GM11168 (cell line): ENCODE results near the gene ADGRD2.

Experiments used
- in situ Hi-C: fragments of 300-500 bp; cut with MboI; formaldehyde crosslinking; loops from one replicate; pipeline ENCODE4 v1.12.0; 2022; ENCODE audit warnings: low sequenced_read_pairs; ENCODE audit not compliant: unreplicated experiment

ADGRD2 gene

DNA sequence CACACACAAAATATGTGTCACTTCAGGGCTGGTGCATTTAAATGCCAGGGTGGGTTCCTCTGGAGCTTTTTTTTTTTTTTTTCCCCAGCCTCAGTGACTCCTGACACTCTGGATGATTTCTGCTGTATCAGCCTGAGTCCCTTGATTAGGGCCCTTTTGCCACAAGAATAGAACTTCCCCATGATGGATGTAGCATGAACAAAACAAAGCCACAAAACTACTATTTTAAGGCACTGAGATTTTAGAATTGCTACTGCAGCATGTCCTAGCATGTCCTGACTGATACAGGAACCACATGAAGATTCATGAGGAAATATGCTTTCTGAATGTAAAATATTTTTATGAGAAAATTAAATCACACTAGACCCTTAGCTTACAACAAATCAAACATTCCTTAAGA is 13.9 kb upstream of the ADGRD2 start:
- in situ Hi-C loops: no loop called here

DNA sequence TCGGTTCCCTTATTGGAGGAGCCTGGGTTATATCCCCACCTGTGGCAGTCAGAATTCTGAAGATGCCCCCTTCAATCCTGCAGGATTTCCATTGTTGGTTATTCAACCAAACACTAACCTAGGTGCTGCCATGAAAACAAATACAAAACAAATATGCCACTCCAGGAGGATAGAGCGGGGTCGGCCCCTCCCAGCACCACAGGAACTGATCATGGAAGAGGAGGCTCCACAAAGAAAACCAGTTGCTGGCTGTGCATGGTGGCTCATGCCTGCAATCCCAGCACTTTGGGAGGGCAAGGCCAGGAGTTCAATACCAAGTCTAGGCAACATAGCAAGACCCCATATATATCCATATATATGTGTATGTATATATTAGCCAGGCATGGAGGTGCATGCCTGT is 13.2 kb upstream of the ADGRD2 start:
- in situ Hi-C loops: no loop called here

DNA sequence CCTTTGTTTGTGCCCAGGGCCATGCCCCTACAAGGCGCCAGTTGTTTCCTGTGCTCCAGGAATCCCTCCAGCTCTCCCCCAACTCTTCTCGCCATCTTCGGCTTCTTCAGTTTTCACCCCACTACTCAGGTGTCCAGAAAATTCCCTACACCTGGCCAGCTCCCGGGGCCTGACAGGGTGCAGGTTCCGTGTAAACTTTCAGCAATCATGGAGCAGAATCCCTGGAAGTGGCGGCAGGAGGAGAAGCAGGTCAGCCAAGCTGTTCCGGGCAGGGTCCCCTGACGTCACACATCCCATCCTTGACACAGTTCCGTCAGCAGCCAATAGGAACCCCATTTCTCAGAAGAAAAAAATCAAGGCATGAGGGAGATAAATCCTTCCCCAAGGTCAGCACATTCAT is 12.2 kb upstream of the ADGRD2 start:
- in situ Hi-C loops: no loop called here

DNA sequence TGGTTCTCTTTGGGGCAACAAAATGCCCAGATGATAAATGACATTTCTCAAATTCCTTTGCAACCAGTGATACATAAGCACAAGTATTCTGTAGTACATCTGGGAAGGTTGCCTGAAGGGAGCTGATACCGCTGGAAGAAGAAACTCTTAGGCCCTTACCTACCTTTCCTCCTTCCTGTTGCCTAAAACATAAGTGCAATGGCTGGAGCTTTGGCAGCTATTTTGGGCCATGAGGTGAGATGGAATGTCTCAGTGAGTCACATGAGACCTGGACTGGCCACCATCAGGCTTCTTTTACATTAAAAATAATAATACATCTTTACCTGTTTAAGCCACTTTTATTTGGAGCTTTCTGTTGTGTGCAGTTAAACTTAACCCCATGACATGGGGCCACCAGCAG is 11.2 kb upstream of the ADGRD2 start:
- in situ Hi-C loops: no loop called here

DNA sequence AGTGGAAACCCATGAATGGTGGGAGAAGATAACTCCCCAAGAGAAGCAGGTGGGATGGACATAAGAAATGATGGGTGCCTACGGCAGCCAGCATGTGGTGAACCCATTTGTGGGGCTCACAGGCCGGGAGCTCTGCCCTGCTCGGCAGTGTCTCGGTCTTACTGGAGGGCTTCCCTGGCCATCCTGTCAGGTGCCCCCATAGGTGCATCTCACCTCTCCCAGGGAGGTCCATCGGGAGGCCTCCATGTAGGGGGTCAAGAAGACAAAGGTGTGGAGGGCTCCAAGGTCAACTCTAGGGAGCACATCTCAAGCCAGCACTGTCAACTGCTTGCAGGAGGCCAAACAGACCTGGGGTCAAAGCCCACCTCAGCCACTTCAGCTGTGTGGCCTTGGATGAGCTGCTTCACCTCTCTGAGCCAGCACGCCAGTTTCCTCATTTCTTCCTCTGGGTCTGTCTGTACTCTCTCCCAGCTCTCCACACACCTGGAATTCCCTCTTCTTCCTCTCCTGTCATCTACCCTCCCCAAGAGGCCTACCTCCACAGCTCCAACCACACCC is 10.5 kb upstream of the ADGRD2 start:
- in situ Hi-C loops: no loop called here

DNA sequence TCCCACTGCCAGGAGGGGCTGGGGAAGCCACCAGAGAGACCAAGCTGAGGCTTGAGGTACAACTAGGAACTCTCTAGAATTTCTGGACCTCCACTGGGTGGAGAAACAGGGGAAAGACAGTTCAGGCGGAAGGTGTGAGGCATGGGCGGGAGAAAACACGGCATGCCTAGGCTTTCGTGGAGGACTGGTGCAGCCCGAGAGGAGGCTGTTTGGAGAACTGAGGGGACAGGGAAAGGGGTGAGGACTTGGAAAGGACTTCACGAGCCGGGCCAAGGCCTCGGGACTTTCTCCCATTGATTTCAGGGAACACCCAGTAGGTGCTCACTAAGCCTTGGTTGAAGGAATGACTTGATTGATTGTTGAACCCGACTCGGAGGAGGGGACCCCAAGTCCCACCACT is 9.5 kb upstream of the ADGRD2 start:
- in situ Hi-C loops: no loop called here

DNA sequence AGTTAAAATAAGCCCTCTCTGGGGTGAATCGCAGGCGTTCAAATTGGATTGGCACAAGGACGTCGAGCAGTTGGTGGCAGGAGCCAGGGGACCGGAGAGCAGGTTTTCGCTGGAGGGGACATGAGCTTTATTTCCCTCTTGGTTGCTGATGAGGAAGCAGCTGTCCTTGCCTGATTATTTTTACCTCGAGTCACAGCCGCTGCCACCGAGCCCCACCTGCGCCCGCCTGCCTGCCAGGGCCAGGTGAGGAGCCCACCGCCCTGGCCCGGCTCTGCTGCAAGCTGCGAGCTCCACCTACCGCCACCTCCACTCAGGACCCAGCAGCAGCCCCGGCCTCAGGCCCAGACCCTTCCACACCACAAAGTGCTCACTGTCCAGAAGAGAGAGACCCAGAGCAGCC is 9.0 kb upstream of the ADGRD2 start:
- in situ Hi-C loops: no loop called here

DNA sequence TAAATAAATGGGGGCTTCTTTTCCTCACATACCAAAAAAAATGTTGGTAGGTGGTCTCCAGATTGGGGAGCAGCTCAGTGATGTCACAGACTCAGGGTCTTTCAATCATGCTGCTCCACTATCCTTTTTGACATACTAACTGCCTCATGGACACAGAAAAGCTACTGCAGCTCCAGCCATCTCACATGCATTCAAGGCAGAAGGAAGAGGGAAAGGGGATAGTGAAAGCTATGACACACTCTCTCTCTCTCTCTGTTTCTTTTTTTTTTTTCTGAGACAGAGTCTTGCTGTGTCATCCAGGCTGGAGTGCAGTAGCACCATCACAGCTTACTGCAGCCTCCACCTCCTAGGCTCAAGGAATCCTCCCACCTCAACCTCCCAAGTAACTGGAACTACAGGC is 7.9 kb upstream of the ADGRD2 start:
- in situ Hi-C loops: no loop called here

DNA sequence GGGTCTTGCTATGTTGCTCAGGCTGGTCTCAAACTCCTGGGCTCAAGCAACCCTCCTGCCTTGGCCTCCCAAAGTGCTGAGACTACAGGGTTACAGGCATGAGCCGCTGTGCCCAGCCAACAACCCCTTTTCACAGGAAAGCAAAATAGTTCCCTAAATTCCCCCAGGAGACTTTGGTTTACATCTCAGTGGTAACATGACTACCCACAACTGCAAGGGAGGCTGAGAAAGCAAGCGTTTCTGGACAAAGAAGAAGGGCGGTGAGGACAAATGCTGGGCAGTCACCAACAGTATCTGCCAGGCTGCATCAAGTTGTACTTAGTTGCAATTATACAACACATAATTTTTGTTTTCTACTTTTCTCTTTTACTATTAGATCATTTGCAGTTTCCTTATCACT is 7.4 kb upstream of the ADGRD2 start:
- in situ Hi-C loops: no loop called here

DNA sequence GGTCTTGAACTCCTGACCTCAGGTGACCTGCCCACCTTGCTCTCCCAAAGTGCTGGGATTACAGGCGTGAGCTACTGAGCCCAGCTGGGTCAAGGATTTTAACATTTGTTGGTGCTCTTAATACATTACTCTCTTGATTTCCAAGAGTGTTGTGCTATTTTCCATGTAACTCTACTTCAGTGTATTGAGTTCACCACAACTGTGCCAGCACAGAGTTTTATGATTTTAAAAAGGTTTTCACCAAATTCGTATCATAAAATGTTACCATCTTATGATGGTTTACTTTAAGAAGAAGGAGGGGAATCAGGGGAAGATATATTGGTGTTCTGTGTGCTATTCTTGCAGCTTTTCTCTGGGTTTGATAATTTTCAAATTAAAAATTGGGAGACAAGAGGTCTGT is 6.6 kb upstream of the ADGRD2 start:
- in situ Hi-C loops: no loop called here

DNA sequence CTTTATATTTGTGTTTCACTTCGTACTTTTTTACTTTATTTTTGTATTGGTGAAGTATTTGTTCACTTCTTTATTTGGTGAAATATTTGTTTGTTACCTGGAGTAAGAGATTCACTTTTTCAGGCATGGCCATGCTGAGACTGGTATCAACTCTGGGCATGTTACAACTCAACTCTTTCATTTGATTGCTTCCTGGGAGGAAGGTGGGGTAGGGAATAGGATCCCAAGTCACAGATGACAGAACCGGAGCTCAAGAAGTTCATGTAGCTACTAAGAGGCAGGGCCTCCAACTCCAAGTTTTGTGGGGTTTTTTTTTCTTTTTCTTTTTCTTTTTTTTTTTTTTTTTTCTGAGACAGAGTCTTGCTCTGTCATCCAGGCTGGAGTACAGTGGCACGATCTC is 6.1 kb upstream of the ADGRD2 start:
- in situ Hi-C loops: no loop called here

DNA sequence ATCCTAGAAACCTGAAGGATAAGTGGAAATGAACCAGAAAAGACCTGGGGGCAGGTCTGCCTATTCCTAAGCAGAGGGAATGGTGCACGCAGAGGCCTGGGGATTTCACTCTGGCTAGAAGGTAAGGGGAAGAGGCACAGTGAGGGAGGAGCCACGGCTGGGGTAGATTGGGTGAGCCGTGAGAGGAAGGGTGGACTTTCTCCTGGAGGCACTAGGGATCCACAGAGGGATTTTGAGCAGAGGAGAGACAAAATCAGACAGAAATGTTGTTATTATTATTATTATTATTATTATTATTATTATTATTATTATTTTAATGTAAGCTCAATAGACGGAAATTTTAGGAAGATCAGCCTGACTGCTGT is 3.0 kb upstream of the ADGRD2 start:
- in situ Hi-C loops: no loop called here

DNA sequence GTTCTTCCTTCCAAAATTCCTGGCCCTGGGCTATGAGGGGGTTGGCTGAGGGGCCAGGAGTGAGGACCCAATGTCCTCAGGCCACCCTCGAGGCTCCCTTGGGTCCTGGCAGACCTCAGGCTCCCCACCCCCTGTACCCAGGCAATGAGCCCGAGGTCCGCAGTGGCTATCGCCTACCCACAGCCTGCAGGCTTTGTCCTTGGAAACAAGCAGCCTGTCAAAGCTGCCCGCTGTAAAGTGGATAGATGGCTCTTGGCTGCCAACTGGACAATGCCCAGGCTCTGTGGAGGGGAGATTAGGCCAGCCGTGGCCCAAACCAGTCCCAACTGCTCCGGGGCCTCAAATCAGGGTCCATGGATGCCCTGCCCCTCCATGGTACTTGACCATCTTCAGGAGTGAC is 2.2 kb upstream of the ADGRD2 start:
- in situ Hi-C loops: no loop called here

DNA sequence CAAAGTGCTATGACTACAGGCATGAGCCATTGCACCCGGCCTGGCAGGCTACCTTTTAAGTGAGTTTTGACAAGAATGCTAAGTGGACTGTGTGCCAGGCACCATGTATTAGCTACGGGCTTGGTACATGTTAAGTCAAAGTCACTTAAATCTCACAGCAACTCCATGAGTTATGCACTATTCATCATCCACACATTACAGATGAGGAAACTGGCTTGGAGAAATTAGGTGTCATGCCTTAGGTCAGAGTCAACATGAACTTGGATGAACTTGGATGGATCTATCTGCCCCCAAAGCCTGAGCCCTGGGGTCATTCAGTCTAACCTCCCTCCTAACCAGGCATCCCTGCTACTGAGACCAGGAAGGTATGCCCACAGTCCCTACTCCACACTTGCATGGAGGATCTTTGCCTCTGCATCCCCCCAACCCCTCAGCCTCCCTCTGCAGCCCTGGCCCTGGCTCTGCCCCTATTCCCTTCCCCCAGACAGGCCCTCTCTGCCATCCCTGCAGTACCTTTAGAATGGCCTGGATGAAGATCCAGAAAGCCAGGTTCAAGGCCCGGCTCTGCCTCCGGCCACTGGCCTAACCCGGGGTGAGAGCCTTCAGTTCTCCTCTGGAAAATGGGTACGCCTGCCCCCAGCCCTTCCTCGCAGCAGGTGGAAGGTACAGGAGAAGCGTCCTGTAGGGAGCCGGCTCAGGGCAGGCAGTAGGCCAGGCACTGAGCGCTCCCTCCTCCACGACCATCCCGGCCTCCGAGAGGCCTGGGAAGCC is 685 bp upstream of the ADGRD2 start:
- in situ Hi-C loops: no loop called here

DNA sequence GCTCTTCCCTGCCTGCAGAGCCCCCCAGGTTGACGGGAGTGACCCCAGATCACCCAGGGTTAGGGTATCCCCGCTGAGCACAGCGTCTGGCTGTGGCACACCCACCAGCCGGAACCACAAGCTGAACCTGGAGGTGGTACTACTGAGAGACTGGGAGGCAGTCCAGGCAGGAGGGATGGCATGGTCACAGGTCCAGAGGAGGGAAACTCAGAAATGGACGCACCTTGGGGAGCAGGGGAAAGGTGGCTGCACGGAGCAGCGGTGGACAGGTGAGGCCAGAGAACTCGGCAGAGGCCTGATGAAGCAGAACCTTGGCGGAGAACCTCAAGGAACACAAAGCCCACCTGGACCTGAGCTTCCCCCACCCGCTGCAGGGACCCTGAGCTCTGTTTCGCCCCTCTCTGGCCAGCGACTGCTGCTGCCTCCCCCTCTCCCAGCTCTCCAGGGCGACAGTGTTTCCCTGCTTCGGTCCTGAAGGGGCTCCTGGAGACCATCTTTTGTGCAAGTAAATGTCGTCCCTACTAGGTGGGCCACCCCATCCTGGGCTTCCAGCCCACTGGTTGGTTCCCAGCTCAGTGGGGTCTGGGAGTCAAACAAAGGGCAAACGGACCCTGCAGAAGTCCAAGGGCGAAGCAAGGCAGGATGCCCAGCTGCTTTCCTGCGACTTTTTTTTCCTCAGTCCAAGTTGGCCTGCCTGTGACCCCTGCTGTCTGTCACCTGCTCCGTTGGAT is 845 bp downstream of the ADGRD2 start:
- in situ Hi-C loops: no loop called here

DNA sequence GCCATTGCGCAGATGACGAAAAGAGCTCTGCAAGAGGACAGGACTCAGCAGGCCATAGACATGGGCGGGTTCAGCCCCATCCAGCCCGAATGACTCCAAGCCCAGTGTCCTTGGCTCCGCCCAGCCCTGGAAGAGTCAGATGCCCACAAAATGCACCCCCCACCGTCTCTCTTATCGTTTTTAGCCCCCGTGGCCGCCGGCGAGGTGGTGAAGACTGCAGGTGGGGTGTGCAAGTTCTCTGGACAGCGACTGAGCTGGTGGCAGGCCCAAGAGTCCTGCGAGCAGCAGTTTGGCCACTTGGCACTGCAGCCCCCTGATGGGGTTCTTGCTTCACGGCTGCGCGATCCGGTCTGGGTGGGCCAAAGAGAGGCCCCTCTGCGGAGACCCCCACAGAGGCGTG is 2.1 kb downstream of the ADGRD2 start:
- in situ Hi-C loops: no loop called here

DNA sequence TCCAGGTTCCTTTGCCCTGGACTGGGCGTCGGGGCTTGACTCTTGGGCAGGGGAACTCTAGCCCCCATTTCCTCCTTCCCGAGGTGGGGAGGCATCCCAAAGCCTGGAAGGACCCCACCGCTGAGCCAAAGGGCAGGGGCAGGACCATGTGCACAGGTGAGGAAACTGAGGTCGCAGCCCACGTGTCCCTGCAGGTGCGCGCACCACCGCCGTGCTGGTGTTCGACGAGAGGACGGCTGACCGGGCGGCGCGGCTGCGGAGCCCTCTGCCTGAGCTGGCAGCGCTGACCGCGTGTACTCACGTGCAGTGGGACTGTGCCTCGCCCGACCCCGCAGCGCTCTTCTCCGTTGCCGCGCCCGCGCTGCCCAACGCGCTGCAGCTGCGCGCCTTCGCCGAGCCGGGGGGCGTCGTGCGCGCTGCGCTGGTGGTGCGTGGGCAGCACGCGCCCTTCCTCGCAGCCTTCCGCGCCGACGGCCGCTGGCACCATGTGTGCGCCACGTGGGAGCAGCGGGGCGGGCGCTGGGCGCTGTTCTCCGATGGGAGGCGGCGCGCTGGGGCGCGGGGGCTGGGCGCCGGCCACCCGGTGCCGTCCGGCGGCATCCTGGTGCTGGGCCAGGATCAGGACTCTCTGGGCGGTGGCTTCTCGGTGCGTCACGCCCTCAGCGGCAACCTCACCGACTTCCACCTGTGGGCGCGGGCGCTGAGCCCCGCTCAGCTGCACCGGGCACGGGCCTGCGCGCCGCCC is 2.8 kb downstream of the ADGRD2 start:
- in situ Hi-C loops: no loop called here

DNA sequence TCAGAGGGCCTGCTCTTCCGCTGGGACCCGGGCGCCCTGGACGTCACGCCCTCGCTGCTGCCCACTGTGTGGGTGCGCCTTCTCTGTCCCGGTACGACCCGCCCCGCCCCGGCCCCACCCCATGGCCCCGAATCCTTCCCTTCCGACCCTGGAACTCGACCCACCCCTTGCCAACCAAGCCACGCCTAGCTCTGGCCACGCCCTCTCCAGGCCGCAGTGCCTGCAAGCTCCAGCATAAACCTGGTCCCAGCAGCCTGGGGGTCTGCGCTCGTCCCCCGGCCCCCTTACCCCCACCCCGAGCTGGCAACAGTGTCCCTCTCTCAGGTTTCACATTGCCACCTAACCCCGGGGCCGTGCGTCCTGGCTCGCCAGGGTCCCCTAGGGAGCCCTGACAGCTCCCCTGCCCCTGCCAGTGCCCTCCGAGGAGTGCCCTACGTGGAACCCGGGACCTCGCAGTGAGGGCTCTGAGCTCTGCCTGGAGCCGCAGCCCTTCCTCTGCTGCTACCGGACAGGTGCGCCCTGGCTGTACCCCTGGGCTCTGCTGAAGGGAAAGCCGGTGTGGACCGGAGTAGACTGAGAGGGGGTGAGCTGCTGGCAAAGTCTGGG is 3.4 kb downstream of the ADGRD2 start:
- in situ Hi-C loops: no loop called here

DNA sequence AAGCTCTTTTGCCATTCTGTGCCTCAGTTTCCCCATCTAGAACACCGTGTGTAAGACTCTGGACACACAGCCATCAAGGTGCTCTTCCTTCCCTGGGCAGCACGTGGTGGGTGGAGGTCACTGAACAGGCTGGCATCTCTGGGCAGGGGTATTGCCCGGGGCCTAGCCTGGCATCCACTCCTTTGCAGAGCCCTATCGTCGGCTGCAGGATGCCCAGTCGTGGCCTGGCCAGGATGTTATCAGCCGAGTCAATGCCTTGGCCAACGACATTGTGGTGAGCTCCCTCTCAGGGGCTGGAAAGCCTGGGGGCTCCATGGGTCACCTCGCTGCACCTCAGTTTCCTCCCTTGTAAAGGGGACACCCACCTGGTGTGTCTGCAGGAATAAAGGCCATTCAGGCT is 4.0 kb downstream of the ADGRD2 start:
- in situ Hi-C loops: no loop called here

DNA sequence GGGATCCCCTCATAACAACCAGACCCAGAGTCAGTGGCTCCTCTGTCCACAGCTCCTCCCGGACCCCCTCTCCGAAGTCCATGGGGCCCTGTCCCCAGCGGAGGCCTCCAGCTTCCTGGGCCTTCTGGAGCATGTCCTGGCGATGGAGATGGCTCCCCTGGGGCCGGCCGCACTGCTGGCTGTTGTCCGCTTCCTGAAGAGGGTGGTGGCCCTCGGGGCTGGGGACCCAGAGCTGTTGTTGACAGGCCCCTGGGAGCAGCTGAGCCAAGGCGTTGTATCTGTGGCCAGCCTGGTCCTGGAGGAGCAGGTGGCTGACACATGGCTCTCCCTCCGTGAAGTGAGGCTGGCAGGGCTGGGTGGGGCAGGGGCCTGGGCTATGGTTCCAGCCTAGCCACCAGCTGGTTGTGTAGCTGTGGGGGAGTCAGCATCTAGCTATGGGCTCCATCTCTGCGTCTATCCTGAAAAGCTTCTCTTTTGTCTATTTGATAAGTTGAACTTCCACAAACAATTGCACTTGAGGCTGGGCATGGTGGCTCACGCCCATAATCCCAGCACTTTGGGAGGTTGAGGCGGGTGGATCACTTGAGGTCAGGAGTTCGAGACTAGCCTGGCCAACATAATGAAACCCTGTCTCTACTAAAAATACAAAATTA is 4.7 kb downstream of the ADGRD2 start:
- in situ Hi-C loops: no loop called here
